HG02571 (cell line): ENCODE data around the gene KRT38.
"Not testable (repeated sequence)": the region's sequence is repeated elsewhere in the genome, so short reads cannot be mapped to it uniquely, and the experiment has no call there.

Experiments
- ATAC-seq: cut with Tn5 transposase; IDR thresholded peaks from one replicate; pipeline ENCODE4 v1.9.1; 2021; ENCODE audit warnings: mild to moderate bottlenecking, moderate library complexity; ENCODE audit not compliant: unreplicated experiment

Gene KRT38

GRCh38 chr17:41424111-41424635 lies 16.6 kb downstream of the KRT38 start, which contains the start of gene KRT37:
Gene KRT37 (minus strand): TSS chr17:41424585. CDS start chr17:41424523, 62 bp downstream.
- no peak for ATAC-seq

GRCh38 chr17:41422586-41422985 lies 18.2 kb downstream of the KRT38 start:
- not testable (repeated sequence) for ATAC-seq

GRCh38 chr17:41421617-41422016 lies 19.2 kb downstream of the KRT38 start:
- no peak for ATAC-seq

- ATAC-seq, result no peak
Measured at GRCh38 chr17:41421116-41421515, 19.7 kb downstream of the KRT38 start.

- no peak for ATAC-seq
Measured at GRCh38 chr17:41420134-41420533, 20.6 kb downstream of the KRT38 start.

- no peak for ATAC-seq
Measured at GRCh38 chr17:41419716-41420115, 21.1 kb downstream of the KRT38 start.

GRCh38 chr17:41418116-41418860 lies 22.5 kb downstream of the KRT38 start:
- ATAC-seq, result no peak

- no peak for ATAC-seq
Measured at GRCh38 chr17:41417576-41418015, 23.2 kb downstream of the KRT38 start.

GRCh38 chr17:41417127-41417526 lies 23.7 kb downstream of the KRT38 start:
- no peak for ATAC-seq

- no peak for ATAC-seq
Measured at GRCh38 chr17:41416479-41416878, 24.3 kb downstream of the KRT38 start.

GRCh38 chr17:41415833-41416335 lies 24.9 kb downstream of the KRT38 start:
- ATAC-seq, result no peak

- no peak for ATAC-seq
Measured at GRCh38 chr17:41415411-41415810, 25.4 kb downstream of the KRT38 start.

- no peak for ATAC-seq
Measured at GRCh38 chr17:41413982-41414381, 26.8 kb downstream of the KRT38 start.

- no peak for ATAC-seq
Measured at GRCh38 chr17:41413353-41413957, 27.3 kb downstream of the KRT38 start.

GRCh38 chr17:41411072-41411840 lies 29.5 kb downstream of the KRT38 start:
- ATAC-seq, result no peak

- ATAC-seq, result no peak
Measured at GRCh38 chr17:41407226-41407625, 33.6 kb downstream of the KRT38 start.

GRCh38 chr17:41406205-41406604 lies 34.6 kb downstream of the KRT38 start:
- no peak for ATAC-seq

- ATAC-seq, result no peak
Measured at GRCh38 chr17:41404024-41404671, 36.6 kb downstream of the KRT38 start.

- ATAC-seq, result no peak
Measured at GRCh38 chr17:41403404-41404023, 37.3 kb downstream of the KRT38 start.

- no peak for ATAC-seq
Measured at GRCh38 chr17:41402161-41402560, 38.6 kb downstream of the KRT38 start.
